ENCODE measurements around the gene BRINP2.

BRINP2 gene

GRCh38 chr1:177174921-177175634 is 4.3 kb downstream of the BRINP2 start:
- in situ Hi-C loops (cut with HindIII; ENCODE audit: low pct_ligation_motif_present, low sequenced_read_pairs) = no loop called here
- Histone ChIP-seq H3K4me3 (ENCODE audit: low read depth, low read length) (no peak overlapping the region), H3K27ac (no peak overlapping the region), H3K27me3 (replicated peaks) (peaks cover 23% of the 10 kb centered on the region), H3K36me3 (replicated peaks) (no peaks in the 10 kb centered on the region)
- TF ChIP-seq CTCF (IDR thresholded peaks at IDR 0.05; ENCODE audit: low read depth, low read length, missing control alignments) = no peak
- no peak for DNase-seq

DNA sequence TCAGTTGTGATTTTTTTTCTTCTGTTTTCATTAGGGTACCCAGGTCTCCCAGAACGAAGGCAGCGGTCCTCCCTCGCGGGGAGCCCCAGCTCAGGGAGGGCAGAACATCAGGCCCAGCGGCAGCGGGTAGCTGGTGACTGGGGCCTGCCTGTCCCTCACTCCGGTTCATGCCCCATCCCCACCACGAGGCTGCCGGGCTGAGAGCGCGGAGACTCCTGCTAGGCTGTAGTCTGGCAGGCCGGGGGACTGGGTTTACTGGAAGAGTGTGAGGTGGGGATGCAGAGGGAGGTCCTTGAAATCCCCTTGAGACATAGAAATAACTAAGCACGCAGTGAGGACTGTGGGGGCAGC is 10.5 kb downstream of the BRINP2 start:
- peaks cover 2% of the 10 kb centered on the region for H3K27me3 ChIP-seq (replicated peaks)
- no peak overlapping the region for H3K4me3 ChIP-seq (ENCODE audit: low read depth, low read length)
- no peaks in the 10 kb centered on the region for H3K36me3 ChIP-seq (replicated peaks)
- no peak for DNase-seq
- TF ChIP-seq CTCF (IDR thresholded peaks at IDR 0.05; ENCODE audit: low read depth, low read length, missing control alignments) = no peak
- H3K27ac ChIP-seq = no peak overlapping the region
- in situ Hi-C loops (cut with HindIII; ENCODE audit: low pct_ligation_motif_present, low sequenced_read_pairs) = no loop called here

GRCh38 chr1:177181631-177182291 is 11.0 kb downstream of the BRINP2 start:
- peak; percentile 89 for TF ChIP-seq CTCF (IDR thresholded peaks at IDR 0.05; ENCODE audit: low read depth, low read length, missing control alignments)
- Histone ChIP-seq H3K27ac (no peak overlapping the region), H3K4me3 (ENCODE audit: low read depth, low read length) (no peak overlapping the region), H3K27me3 (replicated peaks) (peaks cover 2% of the 10 kb centered on the region), H3K36me3 (replicated peaks) (no peaks in the 10 kb centered on the region)
- in situ Hi-C loops (cut with HindIII; ENCODE audit: low pct_ligation_motif_present, low sequenced_read_pairs) = no loop called here
- DNase-seq = peak; percentile 34

- H3K4me3 ChIP-seq (ENCODE audit: low read depth, low read length) = no peak overlapping the region
- in situ Hi-C loops (cut with HindIII; ENCODE audit: low pct_ligation_motif_present, low sequenced_read_pairs) = no loop called here
- H3K36me3 ChIP-seq (replicated peaks) = no peaks in the 10 kb centered on the region
- no peak for TF ChIP-seq CTCF (IDR thresholded peaks at IDR 0.05; ENCODE audit: low read depth, low read length, missing control alignments)
- H3K27ac ChIP-seq = no peak overlapping the region
- DNase-seq = no peak
- peaks cover 2% of the 10 kb centered on the region for H3K27me3 ChIP-seq (replicated peaks)
These were observed 13.1 kb downstream of the BRINP2 start for GRCh38 chr1:177183836-177184235.

- no peak overlapping the region for H3K27ac ChIP-seq
- no peak overlapping the region for H3K4me3 ChIP-seq (ENCODE audit: low read depth, low read length)
- peak; percentile 66 for TF ChIP-seq CTCF (IDR thresholded peaks at IDR 0.05; ENCODE audit: low read depth, low read length, missing control alignments)
- in situ Hi-C loops (cut with HindIII; ENCODE audit: low pct_ligation_motif_present, low sequenced_read_pairs) = no loop called here
- H3K36me3 ChIP-seq (replicated peaks) = no peaks in the 10 kb centered on the region
- peak; percentile 47 for DNase-seq
- H3K27me3 ChIP-seq (replicated peaks) = peaks cover 2% of the 10 kb centered on the region
These were observed 14.5 kb downstream of the BRINP2 start for GRCh38 chr1:177185209-177185608.

Data from brain microvascular endothelial cell (primary cell).